HepG2 (cell line): Measurements from ENCODE around the gene DDIT4. TPM values are rescaled to one million over a fixed set of nuclear protein-coding genes. Genes with fewer than 3 reads are reported as not detected.
A peak's percentile ranks its signal among the peaks of the same experiment; 100 is the strongest.

ENCODE experiments used
- ATRX ChIP-seq: sonication (generic); formaldehyde crosslinking; IDR thresholded peaks from 2 replicates; pipeline ENCODE4 v1.4.0; 2020; ENCODE audit warnings: missing genetic modification reagents, borderline replicate concordance
- DR1 ChIP-seq: sonication (generic); formaldehyde crosslinking; IDR thresholded peaks from 2 replicates; pipeline ENCODE4 v1.8.0; 2021; ENCODE audit warnings: mild to moderate bottlenecking, missing genetic modification reagents, inconsistent platforms
- FOXC1 ChIP-seq: sonication (generic); formaldehyde crosslinking; IDR thresholded peaks from 2 replicates; pipeline ENCODE4 v1.8.0; 2022; ENCODE audit warnings: mild to moderate bottlenecking, missing genetic modification reagents, borderline replicate concordance
- IRF2 ChIP-seq: IDR thresholded peaks from 2 replicates; pipeline ENCODE4 v1.6.1; 2018; ENCODE audit warnings: missing genetic modification reagents, missing compliant biosample characterization
- KLF11 ChIP-seq: IDR thresholded peaks from 2 replicates; pipeline ENCODE4 v1.6.1; 2016; ENCODE audit warnings: missing compliant biosample characterization
- NR2C2 ChIP-seq: sonication (generic); formaldehyde crosslinking; IDR thresholded peaks from 2 replicates; pipeline ENCODE4 v1.4.0; 2020; ENCODE audit warnings: missing genetic modification reagents, mild to moderate bottlenecking, moderate library complexity, borderline replicate concordance
- NR2F2 ChIP-seq: IDR thresholded peaks from 2 replicates; pipeline ENCODE4 v1.6.1; 2012; ENCODE audit warnings: low read depth, inconsistent platforms, borderline replicate concordance
- SALL1 ChIP-seq: sonication (generic); formaldehyde crosslinking; IDR thresholded peaks from 2 replicates; pipeline ENCODE4 v1.8.0; 2022; ENCODE audit warnings: mild to moderate bottlenecking, missing genetic modification reagents
- SKI ChIP-seq: fragments of 450-650 bp; IDR thresholded peaks from one replicate; pipeline ENCODE4 v1.6.1; 2018; ENCODE audit warnings: mild to moderate bottlenecking; ENCODE audit not compliant: partially characterized antibody
- SSRP1 ChIP-seq: IDR thresholded peaks from 2 replicates; pipeline ENCODE4 v1.6.1; 2016; ENCODE audit warnings: control low read depth
- TEAD2 ChIP-seq: sonication (generic); formaldehyde crosslinking; IDR thresholded peaks from 2 replicates; pipeline ENCODE4 v1.9.0; 2021; ENCODE audit warnings: missing genetic modification reagents
- TFDP1 ChIP-seq: IDR thresholded peaks from 2 replicates; pipeline ENCODE4 v1.6.1; 2016; ENCODE audit warnings: missing compliant biosample characterization, missing genetic modification reagents, borderline replicate concordance
- THRA ChIP-seq: sonication (generic); formaldehyde crosslinking; IDR thresholded peaks from 2 replicates; pipeline ENCODE4 v1.4.0; 2020; ENCODE audit warnings: missing genetic modification reagents, borderline replicate concordance
- TOE1 ChIP-seq: sonication (generic); formaldehyde crosslinking; IDR thresholded peaks from 2 replicates; pipeline ENCODE4 v1.4.0; 2020; ENCODE audit warnings: mild to moderate bottlenecking, missing genetic modification reagents
- U2AF2 ChIP-seq: fragments of 200-400 bp; formaldehyde crosslinking; IDR thresholded peaks from 2 replicates; pipeline ENCODE4 v1.6.1; 2017; ENCODE audit warnings: low read depth, mild to moderate bottlenecking, low read length
- ZFP36 ChIP-seq: fragments of 150-350 bp; IDR thresholded peaks from 2 replicates; pipeline ENCODE4 v1.6.1; 2018; ENCODE audit warnings: borderline replicate concordance, low read length, low read depth; ENCODE audit not compliant: partially characterized antibody
- ZNF12 ChIP-seq: sonication (generic); formaldehyde crosslinking; IDR thresholded peaks from 2 replicates; pipeline ENCODE4 v1.5.0; 2020; ENCODE audit warnings: missing genetic modification reagents
- ZNF264 ChIP-seq: sonication (generic); formaldehyde crosslinking; IDR thresholded peaks from 2 replicates; pipeline ENCODE4 v1.4.0; 2020; ENCODE audit warnings: missing genetic modification reagents
- ZNF331 ChIP-seq: sonication (generic); formaldehyde crosslinking; IDR thresholded peaks from 2 replicates; pipeline ENCODE4 v1.4.0; 2020; ENCODE audit warnings: missing genetic modification reagents
- ZNF343 ChIP-seq: sonication (generic); formaldehyde crosslinking; IDR thresholded peaks from 2 replicates; pipeline ENCODE4 v1.4.0; 2020; ENCODE audit warnings: mild to moderate bottlenecking, missing genetic modification reagents
- ZNF484 ChIP-seq: sonication (generic); formaldehyde crosslinking; IDR thresholded peaks from 2 replicates; pipeline ENCODE4 v1.5.1; 2020; ENCODE audit warnings: mild to moderate bottlenecking, low read depth, missing genetic modification reagents, borderline replicate concordance
- ZNF563 ChIP-seq: sonication (generic); formaldehyde crosslinking; IDR thresholded peaks from 2 replicates; pipeline ENCODE4 v1.8.0; 2022; ENCODE audit warnings: mild to moderate bottlenecking, moderate library complexity, missing genetic modification reagents
- ZNF629 ChIP-seq: sonication (generic); formaldehyde crosslinking; conservative IDR thresholded peaks from 2 replicates; pipeline ENCODE4 v1.5.0; 2020; ENCODE audit warnings: missing genetic modification reagents
- ZNF704 ChIP-seq: sonication (generic); formaldehyde crosslinking; IDR thresholded peaks from 2 replicates; pipeline ENCODE4 v1.8.1; 2023; ENCODE audit warnings: mild to moderate bottlenecking, inconsistent platforms, moderate library complexity, missing genetic modification reagents, borderline replicate concordance
- ZNF800 ChIP-seq: sonication (generic); formaldehyde crosslinking; IDR thresholded peaks from 2 replicates; pipeline ENCODE4 v1.4.0; 2020; ENCODE audit warnings: missing genetic modification reagents
- ZNF816 ChIP-seq: sonication (generic); formaldehyde crosslinking; IDR thresholded peaks from 2 replicates; pipeline ENCODE4 v1.8.0; 2022; ENCODE audit warnings: missing genetic modification reagents, mild to moderate bottlenecking, borderline replicate concordance
- polyA plus RNA-seq, 8 experiments: library from polyadenylated mRNA; depleted of rRNA in 3 of 8; stranded (reverse) in 7 of 8; unstranded in 1 of 8; fragments of >200 nt; fragmentation: Illumina TruSeq in 4 of 8; extraction: Trizol in 4 of 8; gene quantifications; 2 replicates each; pipeline versions ENCODE4 v1.2.1 to v1.2.3, GENCODE V29; 2011 to 2016; ENCODE audit warnings: low read depth in 4 of 8, missing spikeins in 1 of 8, mixed read lengths in 1 of 8; ENCODE audit not compliant: insufficient read depth in 1 of 8
- total RNA-seq, 5 experiments: library from RNA; depleted of rRNA; stranded (reverse); fragments of >200 nt; fragmentation: Illumina TruSeq; extraction: Trizol; gene quantifications; 2 replicates each; pipeline ENCODE4 v1.2.3, GENCODE V29; 2016; ENCODE audit warnings: low read depth in 1 of 5

DDIT4 gene
- total and polyA plus RNA-seq, 2 of the 13 experiments (the other 11 are each of a cell fraction or from before 2014, with no cell fraction given), result 35.6 to 40.7 TPM

GRCh38 chr10:72320676-72321247 lies 47.0 kb downstream of the DDIT4 start (continued):
- peak; percentile 66; the same call in 1 of the 2 replicates for TF ChIP-seq FOXC1 (CRISPR knock-in tag)
- TF ChIP-seq ZNF629 (CRISPR knock-in tag), result peak; percentile 98
- TF ChIP-seq U2AF2, result no peak
- TF ChIP-seq ZNF704 (CRISPR knock-in tag), result 0 out of 2 replicates have a peak, but pooled peaks have one; percentile 43
- 0 out of 2 replicates have a peak, but pooled peaks have one; percentile 19 for TF ChIP-seq TFDP1 (CRISPR knock-in tag)
- peak; percentile 77 for TF ChIP-seq SSRP1
- peak; percentile 60 for TF ChIP-seq NR2C2 (CRISPR knock-in tag)
- TF ChIP-seq ZNF563 (CRISPR knock-in tag), result 0 out of 2 replicates have a peak, but pooled peaks have one; percentile 44
- peak; percentile 87 for TF ChIP-seq SKI
- TF ChIP-seq ZFP36, result no peak
- peak; percentile 21; the same call in 1 of the 2 replicates for TF ChIP-seq NR2F2
- peak; percentile 48 for TF ChIP-seq ZNF12 (CRISPR knock-in tag)
- TF ChIP-seq ZNF816, result peak; percentile 86; the same call in 1 of the 2 replicates
- TF ChIP-seq TEAD2 (CRISPR knock-in tag), result no peak
- TF ChIP-seq SALL1 (CRISPR knock-in tag), result peak; percentile 66; the same call in 1 of the 2 replicates
- peak; percentile 20; the same call in 1 of the 2 replicates for TF ChIP-seq ZNF331 (CRISPR knock-in tag)
- TF ChIP-seq TOE1 (CRISPR knock-in tag), result no peak
- TF ChIP-seq ZNF800 (CRISPR knock-in tag), result 0 out of 2 replicates have a peak, but pooled peaks have one; percentile 35
- TF ChIP-seq IRF2 (CRISPR knock-in tag), result peak; percentile 53; the same call in 1 of the 2 replicates
- TF ChIP-seq KLF11 (CRISPR knock-in tag), result no peak
- no peak for TF ChIP-seq ZNF484 (CRISPR knock-in tag)
- no peak for TF ChIP-seq ATRX (CRISPR knock-in tag)
- no peak; the same call in 1 of the 2 replicates for TF ChIP-seq THRA (CRISPR knock-in tag)
- TF ChIP-seq DR1 (CRISPR knock-in tag), result peak; percentile 55
- no peak for TF ChIP-seq ZNF343 (CRISPR knock-in tag)
- peak; percentile 94 for TF ChIP-seq ZNF264
